PC-9 (cell line): ENCODE measurements around the gene NUDT6.

Experiments used
- CTCF ChIP-seq: fragments of 200-600 bp; sonication (generic); conservative IDR thresholded peaks from 2 replicates; pipeline ENCODE4 v1.6.1; 2017; ENCODE audit warnings: mixed run types, antibody characterized with exemption, mild to moderate bottlenecking, moderate library complexity
- EZH2 ChIP-seq: fragments of 200-600 bp; sonication (generic); IDR thresholded peaks from 2 replicates; pipeline ENCODE4 v1.8.0; 2017; ENCODE audit warnings: antibody characterized with exemption, low read depth

- no peak for TF ChIP-seq CTCF
- no peak for TF ChIP-seq EZH2
Observed at GRCh38 chr4:122908223-122908622, 14.2 kb downstream of the NUDT6 start.
